NCI-H2196 treated with DMSO at 0.1 percent for 48 hours (cell line): ENCODE results near the gene FAM32A.

Experiments
- DNase-seq: peaks from one replicate; lab custom pipeline; 2025; ENCODE audit not compliant: unreplicated experiment; lab: John Stamatoyannopoulos, UW

Gene FAM32A

DNA sequence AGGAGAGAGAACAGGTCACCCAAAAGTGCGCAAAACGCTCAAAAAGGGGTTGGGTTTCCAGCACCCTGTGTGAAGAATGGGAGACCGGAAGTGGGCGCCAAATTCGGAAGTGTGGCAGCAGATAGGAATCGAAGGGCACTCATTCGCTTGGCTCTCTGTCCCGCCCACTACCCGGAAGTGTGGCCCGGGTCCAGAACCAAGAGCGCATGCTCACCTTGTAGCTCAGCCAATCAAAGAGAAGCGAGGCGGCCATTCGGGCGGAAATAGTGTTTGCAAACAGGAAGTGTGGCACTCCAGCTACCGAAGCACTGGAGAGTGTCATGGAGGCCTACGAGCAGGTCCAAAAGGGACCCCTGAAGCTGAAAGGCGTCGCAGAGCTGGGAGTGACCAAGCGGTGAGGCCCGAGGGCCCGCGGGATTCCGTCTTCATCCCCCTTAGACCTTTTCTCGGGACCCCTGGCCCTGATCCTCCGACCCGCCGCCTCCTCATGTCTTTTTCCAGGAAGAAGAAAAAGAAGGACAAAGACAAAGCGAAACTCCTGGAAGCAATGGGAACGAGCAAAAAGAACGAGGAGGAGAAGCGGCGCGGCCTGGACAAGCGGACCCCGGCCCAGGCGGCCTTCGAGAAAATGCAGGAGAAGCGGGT, at the start of gene FAM32A:
FAM32A (plus strand) TSS at position 288 of the 645 bp plus-strand sequence; CDS start at position 321, 33 bp downstream.
- peak; percentile 94 for DNase-seq

- no peak for DNase-seq
These were observed 49.6 kb upstream of the FAM32A start for GRCh38 chr19:16135430-16136127.

DNA sequence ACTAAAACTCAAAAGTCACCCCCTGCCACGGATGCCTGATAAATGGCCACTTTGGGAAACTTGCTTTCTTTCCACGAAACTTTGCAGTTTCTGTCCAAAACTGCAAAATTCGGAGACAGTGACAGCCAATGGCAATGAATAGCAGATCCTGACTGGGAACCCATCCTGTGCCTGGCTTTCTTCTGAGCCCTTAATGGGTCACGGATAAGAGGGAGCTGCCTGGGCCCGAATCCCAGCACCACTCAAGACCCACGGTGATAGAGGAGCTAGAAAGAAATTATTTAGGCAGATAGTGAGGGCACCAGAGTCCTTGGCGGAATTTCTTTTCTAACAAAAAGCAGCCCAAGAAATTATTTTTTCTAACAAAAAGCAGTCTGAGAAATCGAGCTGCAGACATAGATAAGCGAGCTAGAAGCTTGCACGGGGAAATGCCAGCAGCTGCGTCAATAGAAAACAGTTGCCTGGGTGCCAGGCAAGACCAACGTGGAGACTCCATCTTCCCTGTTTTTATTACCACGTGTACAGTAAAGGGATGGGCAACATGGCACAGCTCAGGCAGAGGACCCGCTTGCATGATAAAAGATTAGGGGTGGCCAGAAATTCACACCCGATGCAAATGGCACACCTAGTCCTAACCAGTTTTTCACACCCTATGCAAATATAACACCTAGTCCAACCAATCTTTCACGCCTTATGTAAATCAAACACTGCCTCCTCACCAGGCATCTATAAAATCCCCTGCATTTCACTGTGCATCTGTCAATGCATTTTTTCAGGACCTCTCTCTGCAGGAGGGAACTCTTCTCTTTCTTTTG, 48.8 kb upstream of the FAM32A start:
- no peak for DNase-seq

DNA sequence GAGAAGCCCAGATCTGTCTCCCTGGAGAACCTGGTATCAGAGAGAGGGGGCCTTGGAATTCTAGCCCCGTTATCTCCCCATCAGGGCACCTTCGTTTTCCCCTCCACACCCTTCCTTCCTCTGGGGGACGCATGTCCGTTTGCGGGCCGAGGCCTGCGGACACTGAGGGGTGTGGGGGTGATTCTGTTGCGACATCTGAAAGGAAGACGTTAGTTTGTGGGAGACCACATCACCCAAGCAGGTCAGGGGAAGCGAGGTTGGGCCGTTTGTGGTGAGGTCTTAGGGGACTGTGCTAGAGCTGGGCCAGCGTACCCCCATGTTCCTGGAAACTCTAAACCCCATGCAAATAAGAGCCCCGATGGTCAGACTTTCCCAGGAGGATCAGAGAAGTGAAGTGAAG, 45.5 kb upstream of the FAM32A start:
- DNase-seq: no peak

DNA sequence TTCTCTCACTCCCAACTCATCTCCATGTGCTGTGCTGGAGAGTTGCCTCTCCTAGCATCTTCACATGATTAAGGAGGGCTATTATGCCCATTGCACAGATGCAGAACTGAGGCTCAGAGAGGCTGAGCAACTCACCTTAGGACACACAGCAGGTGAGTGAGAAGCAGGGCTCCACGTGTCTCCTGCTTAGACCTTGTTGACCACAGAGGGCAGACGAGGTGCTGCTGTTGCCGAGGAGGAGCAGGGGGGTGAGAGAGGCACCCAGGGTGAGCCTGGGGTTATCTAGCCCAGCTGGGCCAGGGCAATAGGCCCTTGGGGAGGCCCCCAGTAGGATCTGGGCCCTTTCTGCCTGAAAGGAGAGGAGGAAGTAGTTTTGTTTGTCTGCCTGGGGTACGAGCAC, 44.2 kb upstream of the FAM32A start:
- no peak for DNase-seq

GRCh38 chr19:16142032-16142580, 43.1 kb upstream of the FAM32A start:
- no peak for DNase-seq

DNA sequence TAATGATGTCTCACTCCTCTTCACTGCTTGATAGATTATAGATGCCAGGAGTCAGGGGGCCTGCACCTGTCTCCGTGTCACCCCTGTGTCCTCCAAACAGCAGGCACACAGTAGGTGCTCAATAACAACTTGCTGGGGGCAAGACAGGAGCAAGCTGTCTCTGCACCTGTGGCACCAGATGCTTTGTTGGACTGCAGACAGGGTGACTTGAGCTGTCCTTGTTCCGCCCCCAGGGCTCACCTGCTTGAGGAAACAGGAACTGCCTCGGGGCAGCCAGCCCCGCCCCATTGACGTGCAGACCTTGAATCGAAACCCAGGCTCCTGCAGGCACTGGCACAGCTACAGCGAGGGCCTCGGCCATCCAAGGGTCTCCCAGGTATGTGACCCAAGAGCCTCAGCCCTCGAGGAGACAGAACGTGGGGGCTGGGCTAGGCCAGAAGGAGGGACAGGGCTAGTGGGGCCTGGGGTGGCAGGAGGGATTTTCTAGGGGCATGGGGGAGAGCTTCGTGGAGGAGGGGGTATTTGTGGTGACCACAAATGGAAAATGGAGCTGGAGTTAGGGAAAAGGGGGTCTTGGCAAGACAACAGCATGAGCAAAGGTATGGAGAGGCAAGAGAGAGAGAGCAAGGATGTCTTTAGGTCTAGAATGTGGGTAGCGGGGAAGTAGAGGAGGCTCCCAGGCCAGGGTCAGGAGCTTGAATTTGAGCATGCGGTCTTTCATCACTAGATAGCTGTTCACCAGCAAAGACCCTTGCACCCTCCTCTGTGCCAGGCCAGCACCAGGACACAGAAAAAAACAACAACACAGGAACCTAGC, 41.6 kb upstream of the FAM32A start, which contains the start of gene HSH2D:
HSH2D (plus strand) TSS at position 287 of the 817 bp plus-strand sequence. CDS start 5,066 bp downstream, outside the sequence.
- DNase-seq: peak; percentile 61

DNA sequence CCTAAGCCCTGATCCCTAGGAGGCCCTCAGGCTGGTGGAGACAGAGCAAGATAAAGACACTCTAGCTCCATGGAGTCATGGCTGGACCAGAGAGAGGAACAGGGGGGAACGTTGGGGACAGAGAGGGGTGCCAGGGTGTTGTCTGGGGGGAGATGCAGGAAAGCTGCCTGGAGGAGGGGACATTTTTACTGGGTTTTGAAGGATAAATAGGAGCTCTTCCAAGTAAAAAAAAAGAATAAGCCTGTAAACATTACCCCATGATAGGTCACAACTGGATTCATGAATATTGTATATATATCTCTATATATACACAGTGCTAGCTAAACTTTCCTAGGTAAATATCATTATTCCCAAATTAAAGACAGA, 41.0 kb upstream of the FAM32A start:
- no peak for DNase-seq

GRCh38 chr19:16146112-16146511, 39.1 kb upstream of the FAM32A start:
- no peak for DNase-seq

- DNase-seq: no peak
These were observed 36.6 kb upstream of the FAM32A start for GRCh38 chr19:16148443-16149229.

GRCh38 chr19:16153582-16154336, 31.5 kb upstream of the FAM32A start:
- DNase-seq: no peak

DNA sequence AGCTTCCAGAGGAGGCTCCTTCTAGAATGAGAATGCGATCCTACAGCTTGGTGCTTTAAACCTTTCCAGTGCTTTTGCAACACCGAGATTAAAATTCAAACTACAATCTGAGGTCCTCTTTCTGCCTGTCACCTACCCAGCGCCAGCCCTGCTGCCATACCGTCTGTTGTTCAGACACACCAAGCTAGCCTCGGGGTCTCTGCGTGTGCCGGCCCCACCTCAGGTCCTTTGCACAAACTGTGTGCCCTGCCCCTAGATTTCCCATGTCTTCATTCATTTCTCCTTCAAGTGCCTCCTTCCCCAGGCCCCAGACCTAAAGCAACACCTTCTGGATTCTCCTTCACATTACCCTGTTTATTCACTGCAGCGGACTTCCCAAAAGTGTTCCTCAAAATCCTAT, 30.7 kb upstream of the FAM32A start:
- no peak for DNase-seq

DNA sequence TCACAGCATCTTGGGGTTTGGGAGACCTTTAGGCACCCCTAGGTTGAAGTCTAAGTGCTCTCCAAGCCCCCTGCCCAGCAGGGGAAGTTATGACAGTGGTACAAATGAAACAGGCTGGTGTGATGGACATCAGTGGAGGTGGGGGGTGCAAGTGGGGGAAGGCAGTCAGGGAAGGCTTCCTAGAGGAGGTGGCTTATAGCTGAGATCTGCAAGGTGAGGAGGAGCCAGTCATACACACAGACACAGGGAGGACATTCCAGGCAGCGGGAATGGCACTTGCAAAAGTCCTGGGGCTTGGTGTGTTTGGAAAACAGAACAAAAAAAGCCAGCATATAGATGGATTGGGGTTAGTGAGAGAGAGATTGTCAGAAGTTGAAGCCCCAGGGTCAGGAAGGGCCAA, 30.1 kb upstream of the FAM32A start:
- no peak for DNase-seq

DNA sequence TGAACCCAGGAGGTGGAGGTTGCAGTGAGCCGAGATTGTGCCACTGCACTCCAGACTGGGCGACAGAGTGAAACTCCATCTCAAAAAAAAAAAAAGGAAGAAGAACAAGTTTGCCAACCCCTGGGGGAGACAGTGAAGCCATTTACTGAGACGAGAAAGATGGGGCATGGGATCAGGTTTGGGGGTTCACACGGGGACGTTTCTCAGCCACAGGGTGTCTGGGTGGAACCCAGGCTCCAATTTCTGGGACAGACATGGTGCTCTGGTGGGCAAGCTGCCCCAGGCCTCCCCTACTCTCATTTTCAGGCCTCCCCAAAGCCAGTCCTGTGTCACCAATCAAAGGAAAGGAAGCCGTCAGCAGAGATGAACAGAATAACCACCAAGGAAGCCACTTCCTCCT, 28.3 kb upstream of the FAM32A start:
- no peak for DNase-seq

DNA sequence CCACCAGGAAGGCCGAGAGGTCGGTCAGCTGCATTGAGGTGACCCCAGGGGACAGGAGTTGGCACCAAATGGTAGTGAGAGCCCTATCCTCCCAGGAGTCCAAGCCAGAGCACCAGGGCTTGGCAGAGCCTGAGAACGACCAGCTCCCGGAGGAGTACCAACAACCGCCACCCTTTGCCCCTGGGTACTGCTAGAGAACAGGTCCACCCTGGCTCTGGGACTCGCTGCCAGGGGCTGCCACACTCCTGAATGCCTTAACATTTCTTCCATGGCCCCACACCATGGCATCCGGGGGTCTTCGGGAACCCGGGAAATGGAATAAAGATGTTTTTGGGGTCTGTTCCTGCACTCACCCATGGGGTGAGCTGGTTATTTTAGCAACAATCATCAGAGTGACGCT, 27.6 kb upstream of the FAM32A start:
- no peak for DNase-seq

GRCh38 chr19:16159655-16160054, 25.6 kb upstream of the FAM32A start:
- DNase-seq: no peak

DNA sequence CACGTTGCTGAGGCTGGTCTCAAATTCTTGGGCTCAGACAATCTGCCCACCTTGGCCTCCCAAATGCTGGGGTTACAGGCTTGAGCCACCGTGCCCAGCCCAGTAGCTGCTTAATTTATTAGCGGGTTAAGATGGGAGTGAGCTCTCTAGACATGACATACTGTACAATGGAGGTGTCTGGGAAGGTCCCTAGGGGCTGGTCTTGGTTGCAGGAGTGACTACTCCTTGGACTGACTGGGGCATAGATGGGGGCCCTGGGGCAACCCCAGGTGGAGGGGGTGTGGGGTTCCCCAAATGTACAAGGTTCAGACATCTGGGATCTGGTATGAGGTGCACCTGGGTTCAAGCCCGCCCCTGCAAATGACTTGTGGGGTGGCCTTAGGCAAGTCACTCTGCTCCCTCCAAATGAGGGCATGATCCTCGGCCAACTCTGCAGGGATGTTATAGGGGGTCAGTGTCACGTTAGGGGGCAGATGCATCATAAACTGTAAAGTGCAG, 24.7 kb upstream of the FAM32A start:
- no peak for DNase-seq

GRCh38 chr19:16160943-16161560, 24.2 kb upstream of the FAM32A start:
- no peak for DNase-seq

DNA sequence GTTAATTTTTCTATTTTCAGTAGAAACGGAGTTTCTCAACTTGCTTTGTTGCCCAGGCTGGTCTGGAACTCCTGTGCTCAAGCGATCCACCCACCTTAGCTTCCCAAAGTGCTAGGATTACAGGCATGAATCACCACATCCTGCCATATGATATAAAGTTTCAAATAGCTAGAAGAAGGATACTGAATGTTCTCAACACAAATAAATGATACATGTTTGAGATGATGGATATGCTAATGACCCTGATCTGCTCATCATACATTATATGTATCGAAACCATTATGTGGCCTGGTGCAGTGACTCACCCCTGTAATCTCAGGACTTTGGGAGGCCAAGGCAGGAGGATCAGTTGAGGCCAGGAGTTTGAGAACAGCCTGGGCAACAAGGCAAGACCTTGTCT, 23.4 kb upstream of the FAM32A start:
- no peak for DNase-seq
